ENCODE measurements around the gene FXYD6.

DNA sequence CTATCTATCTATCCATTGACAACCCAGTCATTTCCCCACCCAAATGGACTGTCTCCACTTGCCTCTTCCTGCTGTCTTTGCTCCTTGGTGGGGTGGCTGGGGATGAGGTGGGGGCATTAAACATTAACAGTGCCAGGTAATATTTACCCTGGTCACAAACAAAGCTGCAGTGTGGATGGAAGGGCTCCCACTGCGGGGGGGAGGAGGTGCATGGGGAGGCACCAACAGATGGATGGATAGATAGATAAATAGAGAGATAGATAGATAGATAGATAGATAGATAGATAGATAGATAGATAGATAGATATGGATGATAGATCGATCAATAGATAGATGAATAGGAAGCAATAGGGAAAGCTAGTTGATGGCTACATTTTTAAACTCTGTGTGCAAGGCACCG is 49.6 kb downstream of the FXYD6 start:
- TF ChIP-seq POLR2A (IDR thresholded peaks at IDR 0.05) (no peak), CTCF (IDR thresholded peaks at IDR 0.05) (no peak)
